Stimulated activated CD8-positive, alpha-beta memory T cell treated with anti-CD3 and anti-CD28 coated beads, Interleukin-12 subunit alpha, Interleukin-12 subunit beta, amount 100 ng/mL, for 1 hour (primary cell): ENCODE results near the gene PCSK6.
"Not testable (repeated sequence)": the region's sequence is repeated elsewhere in the genome, so short reads cannot be mapped to it uniquely, and the experiment has no call there.

Source experiments
- DNase-seq: peaks from one replicate; pipeline ENCODE4 v3.0.0-alpha.2; 2020; ENCODE audit warnings: low read depth

PCSK6 gene

DNA sequence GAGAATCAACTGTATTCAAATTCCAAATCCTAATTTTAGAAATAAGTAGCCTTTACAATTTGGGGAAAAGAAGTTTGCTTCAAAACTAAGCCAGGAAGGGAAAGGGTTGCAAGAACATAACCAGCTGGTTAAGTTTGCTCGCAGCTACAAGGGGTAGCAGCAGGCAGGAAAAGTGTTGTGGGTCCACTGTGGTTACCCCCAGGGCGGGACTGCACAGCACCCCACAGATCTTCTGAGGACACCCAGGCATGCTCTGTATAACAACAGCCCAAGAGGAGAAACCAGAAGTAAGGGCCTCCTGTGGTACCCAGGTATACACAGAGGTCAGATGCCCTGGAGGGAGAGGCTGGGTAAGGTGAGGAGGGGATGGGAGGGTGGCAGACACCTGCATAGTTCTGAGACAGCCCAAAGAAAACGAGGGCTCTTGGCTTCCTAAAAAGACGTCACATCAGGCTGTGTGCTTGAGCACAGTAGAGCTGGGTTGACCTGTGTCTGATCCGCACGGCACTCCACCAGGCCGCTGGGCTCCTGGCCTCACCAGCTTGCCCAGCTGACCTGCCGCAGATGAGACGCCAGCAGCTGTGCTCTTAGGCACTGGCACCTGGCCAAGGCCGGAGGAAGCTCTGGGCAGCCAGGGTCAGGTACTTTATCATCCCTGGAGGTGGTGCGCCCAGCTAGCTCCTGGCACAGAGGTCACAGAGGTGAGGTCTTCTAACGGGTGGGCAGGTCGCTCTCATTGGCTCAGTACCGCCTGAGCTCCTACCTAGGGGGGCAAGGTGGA is 112.7 kb downstream of the PCSK6 start:
- no peak for DNase-seq

DNA sequence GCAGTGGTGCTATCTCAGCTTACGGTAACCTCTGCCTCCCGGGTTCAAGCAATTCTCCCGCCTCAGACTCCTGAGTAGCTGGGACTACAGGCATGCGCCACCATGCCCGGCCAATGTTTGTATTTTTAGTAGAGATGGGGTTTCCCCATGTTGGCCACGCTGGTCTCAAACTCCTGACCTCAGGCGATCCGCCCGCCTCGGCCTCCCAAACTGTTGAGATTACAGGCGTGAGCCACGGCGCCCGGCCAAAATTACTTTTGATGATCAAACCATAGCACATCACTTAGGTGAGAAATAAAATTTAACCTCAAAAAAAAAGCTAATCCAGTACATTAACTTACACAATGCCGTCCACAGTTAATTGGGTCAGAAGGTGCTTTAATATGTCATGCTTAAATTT is 114.5 kb downstream of the PCSK6 start:
- DNase-seq, result not testable (repeated sequence)

DNA sequence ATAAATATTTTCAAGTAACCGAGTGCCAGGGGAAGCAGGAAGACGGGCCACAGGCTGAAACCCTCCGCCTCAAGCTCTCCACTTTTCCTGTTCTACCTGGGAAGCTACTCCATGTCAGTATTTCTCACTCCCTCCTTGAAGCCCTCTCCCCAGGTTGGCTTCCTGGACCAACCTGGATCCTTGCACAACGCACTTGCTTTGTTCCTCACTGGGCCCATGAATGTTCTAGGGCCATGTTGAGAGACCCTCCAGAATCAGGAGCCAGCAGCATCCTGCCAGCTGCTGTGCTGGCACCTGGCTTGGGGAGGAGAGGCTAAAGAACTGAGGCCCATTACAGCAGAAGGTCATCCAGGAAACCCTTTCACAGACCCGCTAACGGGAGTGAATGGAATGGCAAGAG is 115.2 kb downstream of the PCSK6 start:
- no peak for DNase-seq

DNA sequence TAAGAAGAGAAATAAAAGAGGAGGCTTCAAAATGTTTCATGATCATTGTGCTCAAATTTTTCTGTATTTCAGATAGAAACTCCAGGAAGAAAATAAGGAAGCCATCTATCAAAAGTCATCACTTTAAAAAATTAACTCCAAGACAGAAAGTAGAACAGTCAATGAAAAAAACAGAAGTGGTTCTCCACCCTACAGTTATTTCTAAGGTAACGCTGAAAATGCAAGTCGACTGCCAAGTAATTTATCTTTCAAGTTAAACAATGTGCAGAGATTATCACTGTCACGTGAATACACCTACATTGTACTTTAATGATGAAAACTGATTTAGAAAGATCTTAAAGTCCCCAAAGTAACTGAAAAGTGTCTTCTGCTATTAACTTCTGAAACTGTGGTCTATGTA is 115.9 kb downstream of the PCSK6 start:
- no peak for DNase-seq

DNA sequence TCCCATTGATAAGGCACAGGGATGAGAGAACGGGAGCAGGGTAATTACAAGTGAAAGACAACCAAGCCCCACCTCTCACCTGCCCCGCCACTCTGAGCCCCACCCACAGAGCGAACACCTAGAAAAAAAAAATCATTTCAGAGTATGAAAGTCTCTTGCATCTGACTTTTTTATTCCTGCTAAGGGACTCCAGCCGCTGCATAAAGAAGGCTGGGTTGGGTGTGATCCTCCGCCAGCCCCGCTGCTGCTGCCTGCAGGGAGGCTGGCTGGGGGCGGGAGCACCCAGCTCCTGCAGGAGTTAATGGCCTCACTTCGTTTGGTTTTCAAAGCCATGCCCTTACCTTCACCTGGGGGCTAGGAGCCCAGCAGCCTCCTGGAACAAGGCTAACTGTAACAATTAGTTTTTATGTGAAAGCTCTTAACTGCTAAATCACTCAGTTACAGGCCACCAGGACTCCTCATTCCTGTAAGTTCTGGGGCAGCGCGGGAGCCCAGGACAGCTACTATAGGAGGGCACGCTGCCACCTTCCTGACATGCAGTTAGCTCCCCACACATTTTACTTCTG is 116.5 kb downstream of the PCSK6 start:
- DNase-seq, result no peak

DNA sequence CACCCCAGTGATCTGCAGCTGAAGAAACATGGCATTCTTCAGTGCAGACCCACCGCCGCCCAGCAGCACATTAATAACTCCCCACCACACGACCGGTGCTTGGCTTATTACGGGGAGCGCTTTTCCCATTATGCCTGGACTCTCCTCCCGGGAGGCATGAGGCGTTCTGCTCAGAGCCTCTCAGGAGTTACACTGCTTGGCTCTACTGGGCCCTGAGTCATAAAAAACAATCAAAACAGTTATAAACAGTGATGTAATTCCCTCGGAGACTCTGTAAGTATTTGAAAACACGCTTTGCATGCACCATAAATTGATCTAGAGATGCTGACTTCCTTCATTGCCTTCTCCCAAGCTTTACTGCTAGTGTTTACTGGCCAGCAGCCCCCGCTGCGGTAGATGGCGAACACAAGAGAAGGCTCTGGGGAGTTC is 117.3 kb downstream of the PCSK6 start:
- DNase-seq, result no peak

DNA sequence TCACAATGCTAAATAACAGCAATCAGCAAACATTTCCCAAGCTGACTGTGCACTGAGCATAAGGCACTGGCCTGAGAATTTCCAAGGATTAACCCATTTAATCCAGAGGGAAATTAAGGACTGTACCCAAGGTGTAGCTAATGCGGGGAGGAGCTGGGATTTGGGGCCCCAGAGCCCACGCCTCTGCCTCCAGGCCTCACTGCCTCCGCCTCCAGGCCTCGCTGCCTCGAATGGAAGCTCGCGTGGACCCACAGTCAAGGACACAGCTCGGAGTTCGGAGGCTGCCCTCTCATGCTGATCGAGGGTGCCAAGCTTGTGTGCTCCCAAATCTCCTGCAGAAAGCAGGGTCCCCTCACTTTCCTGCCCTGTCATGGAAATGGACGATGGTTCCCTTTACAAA is 118.0 kb downstream of the PCSK6 start:
- DNase-seq, result no peak

DNA sequence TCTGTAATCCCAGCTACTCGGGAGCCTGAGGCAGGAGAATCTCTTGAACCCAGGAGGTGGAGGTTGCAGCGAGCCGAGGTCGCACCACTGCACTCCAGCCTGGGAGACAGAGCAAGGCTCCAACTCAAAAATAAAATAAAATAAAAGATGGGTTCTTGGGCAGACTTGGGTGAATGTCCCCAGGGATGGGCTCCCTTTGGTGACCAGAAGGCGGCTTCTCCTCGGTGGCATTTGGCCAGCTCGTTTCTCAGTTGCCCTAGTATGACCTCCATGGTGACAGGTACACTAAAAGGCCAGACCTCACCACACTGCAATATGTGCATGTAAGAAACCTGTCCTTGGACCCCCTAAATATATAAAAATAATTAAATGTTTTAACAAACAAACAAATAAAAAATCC is 118.4 kb downstream of the PCSK6 start:
- no peak for DNase-seq

DNA sequence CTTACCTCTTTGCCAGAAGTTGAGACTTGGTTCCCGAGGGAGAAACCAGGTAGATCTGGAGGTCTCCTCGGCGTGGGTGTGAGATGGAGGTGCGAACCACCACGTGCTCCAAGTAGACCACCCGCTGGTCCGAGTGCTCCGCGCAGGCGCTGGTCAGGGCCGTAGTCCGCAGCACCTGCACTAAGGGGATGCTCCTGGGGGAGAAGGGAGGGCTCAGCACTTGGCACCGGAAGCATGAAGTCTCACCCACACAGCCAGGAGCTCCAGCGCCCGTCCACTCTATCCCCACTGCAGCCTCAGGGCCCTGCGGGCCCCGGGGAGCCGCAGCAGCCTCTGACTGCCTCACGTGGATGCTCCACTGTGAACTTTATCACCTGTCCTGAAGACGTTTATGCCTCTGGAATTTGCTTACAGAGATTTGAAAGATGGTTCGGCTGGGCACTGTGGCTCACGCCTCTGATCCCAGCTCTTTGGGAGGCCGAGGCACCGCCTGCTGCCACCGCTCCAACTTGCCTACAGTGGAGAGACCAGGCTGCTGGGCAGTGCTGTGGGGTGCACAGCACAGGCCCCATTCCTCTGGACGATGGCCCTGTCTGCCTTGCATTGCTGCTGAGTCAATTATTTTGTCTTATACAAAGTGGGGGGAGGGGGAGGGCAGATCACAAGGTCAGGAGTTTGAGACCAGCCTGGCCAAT is 119.0 kb downstream of the PCSK6 start:
- no peak for DNase-seq

DNA sequence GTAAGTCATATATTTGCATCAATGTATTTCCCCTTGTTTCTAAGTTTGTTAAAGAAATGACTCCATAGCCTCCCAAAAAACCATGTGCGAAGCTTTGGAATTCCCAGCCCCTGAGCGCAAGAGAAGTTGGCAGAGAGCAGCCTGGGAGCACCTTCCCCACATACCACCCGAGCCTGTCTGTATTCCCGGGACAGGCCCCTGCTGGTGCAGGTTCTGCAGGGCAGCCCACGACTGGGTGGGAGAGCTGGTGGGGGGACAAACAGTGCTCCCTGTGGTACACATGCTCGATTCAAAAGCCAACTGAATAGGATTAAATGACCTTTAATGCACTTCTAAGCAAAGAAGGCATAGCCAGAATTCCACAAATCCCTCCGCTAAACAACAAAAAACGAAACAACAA is 119.8 kb downstream of the PCSK6 start:
- no peak for DNase-seq

DNA sequence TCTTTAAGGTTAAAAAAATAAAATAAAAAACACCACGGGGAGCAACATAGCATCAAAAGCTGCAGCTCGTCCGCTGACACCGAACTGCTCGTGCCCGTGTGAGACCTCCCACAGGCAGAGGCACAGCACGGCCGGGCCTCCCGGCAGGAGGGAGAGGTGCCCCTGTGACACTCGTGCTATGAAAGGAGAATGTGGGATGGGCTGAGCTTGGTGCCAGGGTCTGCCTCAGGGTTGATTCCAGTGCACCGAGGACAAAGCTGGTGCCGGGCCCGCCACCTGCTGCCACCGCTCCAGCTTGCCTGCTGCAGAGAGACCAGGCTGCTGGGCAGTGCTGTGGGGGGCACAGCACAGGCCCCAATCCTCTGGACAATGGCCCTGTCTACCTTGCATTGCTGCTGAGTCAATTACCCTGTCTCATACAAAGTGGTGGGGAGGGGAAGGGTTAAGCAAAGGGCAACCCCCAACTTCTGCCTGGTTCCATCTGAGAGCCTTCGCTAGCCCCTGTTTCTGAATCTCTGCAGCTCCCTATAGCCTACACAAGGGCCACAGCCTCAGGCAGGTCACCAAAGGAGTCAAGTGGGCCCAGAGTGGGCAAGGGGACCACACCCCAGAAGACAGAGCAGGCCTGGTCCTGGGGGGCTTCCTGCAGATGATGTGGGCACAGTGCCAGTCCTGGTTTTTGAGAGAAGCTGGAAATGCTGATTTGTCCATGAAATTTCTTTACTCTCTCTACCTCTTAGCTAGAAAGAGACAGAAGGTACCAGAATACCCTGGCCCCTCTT is 120.5 kb downstream of the PCSK6 start:
- no peak for DNase-seq

DNA sequence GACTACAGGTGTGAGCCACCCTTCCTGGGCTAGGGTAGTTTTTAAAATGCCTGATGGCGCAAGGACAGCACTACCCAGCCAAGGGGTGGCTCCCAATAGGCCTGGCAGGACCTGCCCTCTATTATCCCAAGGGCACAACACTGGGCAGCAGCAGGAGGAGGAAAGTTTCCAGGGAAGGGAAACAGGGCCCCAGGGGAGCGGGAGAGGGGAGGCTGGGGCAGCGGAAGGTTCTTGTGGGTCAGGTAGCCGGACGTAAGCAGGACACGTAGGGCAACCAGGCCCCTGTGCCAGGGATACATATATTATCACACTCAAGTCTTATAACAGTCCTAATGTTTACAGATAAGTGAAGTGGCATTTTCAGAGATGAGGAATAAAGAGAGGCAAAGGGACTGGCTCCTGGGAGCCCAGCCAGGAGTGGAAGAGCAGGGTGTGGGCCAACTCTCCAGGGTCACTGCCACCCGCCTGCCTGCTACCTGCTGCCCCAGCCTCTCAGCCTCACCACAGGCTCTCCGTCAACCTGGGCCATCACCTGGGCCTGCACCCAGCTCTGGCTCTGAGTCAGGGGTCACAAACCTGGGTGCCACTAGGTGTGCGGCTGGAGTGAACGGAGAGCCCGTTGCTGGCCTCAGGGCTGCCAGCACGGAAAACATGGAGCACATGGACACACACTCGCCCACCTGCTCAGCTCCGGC is 121.3 kb downstream of the PCSK6 start:
- DNase-seq, result no peak

DNA sequence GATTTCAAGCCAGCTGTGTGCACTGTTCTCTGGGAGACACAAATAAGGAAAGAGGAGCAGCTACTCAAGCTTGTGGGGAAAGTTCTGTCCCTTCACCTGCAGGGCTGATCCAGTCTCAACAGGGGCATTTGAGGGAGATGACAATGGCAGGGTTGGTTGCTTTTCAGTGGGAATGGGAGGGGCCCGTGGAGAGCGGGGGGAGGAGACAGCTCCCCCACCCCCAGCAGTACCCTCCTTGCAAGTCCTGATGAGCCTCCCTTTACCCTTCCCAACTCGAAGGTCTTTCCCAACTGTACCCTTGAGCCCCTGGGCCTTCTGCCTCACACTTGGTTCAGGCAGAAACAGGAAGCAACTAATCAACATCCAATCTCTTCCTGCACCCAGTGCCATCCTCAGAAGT is 122.7 kb downstream of the PCSK6 start:
- no peak for DNase-seq

DNA sequence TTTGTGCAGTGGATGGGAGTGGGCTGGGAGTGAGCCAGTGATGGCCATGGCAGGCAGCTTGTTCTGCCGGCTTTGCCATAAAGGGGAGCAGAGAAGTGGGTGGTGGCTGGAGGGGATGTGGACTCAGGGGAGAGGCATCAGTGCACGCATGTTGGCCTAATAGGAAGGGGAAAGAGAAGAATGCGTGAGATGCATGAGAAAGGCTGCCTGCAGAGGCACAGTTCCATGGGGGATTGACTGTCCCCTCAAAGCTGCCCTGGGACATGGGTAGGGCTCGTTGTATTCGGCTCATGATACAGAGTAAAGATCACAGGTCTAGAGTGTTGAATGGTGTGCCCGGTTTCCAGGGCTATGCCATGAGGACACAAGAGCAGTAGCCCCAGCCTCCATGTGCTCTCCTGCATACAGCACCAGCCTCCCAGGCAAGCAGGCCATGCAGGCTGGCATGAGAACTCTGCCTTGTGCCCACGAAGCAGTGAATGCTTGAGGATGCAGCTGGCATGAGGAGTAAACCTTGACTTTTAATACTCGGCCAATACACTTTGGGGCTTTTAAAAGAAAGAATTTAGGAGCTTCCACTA is 126.4 kb downstream of the PCSK6 start:
- no peak for DNase-seq

DNA sequence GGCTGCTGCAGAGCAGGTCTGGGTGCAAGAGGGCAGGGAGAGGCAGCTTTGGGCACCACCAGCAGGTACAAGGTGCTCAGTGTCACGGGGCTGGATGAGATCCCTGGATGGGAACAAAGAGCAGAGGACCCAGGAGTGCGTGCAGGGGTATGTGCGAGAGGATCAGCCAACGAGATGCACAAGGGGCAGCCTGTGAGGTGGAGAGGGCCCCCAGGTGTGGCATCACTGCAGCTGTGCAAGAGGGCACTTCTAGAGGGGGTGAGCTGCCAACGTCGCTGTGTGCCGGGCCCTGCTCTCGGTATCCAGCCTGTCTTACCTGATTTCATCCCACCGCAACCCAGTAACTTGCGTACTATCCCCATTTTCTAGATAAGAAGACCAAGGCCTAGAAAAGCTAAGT is 127.1 kb downstream of the PCSK6 start:
- DNase-seq, result no peak

DNA sequence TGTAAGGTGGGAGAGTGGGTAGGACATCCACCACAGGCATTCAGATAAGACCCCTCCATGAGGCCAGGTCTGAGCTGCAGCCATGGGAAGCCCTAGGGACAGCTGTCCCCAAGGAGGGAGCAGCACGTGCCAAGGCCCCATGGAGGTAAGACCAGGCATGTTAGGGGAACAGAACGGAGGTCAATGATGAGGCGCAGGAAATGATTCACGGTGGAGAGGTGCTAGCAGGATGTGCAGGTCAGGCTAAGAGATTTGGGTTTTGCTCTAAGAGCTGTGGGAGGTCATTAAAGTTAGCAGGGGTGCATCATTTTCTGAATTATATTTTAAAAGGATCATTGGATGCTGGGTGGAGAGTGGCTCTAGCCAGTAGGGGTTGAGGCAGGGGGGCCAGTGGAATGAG is 128.1 kb downstream of the PCSK6 start:
- DNase-seq, result no peak

DNA sequence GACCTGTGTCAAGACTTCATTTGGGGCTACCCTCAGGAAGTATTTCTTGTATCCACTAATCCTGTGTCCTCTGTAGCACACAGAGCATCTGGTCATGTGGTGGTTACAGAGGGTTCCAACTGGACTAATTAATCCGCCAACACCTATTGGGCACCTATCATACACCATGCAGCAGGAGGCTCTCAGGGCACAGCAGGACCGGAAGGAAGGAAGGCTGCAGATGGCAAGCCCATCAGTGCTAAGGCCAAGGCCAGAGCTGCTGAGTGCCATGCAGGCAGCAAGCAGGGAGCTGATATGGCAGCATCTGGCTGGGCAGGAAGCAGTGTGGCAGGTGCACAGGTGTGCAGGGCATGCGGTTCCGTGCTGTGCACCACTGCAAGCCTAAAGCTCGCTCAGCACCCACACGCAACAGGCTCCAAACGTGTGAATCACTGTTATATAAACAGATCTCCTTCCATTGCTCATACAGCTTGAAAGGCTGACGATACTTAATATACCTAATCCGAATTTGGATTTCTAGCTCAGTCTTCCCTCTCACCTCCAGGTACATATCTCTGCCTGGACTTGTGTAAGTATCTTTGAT is 130.1 kb downstream of the PCSK6 start:
- DNase-seq, result no peak

DNA sequence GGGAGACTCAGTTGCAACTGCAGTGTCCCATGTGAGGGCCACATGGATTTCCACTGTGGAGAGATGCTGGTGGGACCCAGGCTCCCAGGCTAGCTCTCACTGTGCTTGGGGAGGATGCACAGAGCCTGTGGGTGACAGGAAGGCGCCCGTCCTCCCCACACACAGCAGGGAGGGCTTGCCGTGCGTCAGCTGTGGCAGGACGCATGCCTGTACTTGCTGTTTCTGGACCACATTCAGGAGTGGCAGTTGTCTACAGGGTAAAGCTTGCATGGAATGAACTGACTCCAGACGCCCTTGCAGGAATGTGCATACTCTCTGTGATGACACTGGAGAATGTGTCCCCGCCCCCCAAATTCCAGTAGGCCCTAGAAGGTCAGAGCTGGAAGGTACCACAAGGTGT is 130.6 kb downstream of the PCSK6 start:
- no peak for DNase-seq

DNA sequence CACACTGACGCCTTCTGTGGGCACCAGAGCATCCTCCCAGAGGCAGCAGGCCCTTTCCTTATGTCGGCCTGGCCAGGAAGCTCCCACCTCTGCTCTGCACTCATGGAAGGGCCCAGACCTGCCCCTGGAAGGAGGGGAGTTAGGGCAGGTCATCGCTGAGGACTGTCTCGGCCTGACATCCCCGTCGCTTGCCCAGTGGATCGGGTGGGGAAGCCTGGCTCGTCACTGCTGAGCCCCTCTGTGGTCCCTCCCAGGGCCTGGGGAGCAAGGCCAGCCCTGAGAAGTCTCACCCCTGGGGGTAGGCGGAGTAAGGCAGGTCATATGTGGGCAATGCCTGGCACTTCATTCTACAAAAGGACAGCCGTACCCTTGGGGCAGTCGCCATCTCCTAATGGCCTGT is 131.6 kb downstream of the PCSK6 start:
- no peak for DNase-seq

DNA sequence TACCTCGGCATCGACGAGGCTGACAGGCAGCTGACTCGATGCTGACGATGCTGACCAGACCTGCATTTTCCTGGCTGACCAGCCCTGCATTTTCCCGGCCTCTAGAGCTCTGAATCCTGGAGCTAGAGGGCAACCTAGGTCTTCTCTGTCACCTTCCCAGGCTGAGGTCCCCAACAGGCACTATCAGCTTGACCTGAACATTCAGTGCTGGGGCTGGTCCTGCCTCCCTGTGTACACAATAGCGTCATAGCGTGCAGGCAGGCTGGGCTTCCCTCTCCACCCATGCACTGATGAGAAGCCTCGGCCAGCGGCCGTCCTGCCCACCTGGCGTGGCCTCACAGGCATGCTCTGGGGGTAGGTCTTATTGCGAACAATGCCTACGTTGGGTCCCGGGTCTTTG is 132.2 kb downstream of the PCSK6 start:
- DNase-seq, result no peak

DNA sequence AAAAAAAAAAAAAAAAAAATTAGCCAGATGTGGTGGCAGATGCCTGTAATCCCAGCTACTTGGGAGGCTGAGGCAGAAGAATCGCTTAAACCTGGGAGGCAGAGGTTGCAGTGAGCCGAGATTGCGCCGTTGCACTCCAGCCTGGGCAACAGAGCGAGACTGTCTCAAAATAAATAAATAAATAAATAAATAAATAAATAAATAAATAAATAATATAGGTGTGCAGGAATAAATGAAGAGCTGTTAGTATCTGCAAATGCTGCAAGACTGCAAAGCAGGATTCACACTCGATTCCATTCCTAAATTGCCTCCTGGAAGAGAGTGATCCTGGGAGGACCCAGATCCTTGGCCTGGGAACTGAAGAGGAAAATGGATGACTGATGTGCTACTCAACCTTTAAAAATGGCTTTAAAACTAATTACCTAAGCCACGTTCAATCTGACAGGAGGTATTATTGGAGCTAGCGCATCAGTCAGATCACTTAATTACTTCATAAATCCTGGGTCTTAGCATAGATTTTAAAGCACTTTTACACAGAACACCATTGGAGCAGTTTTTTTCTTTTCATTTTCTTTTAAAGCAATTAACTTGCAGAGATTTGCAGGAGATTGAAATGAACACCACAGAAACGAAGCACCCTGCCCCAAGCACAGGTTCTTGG is 132.9 kb downstream of the PCSK6 start:
- not testable (repeated sequence) for DNase-seq
